SK-N-SH treated with all-trans-retinoic acid at 6 μM for 48 hours (cell line): ENCODE results near the gene PSPN.

ENCODE experiments used
- ATAC-seq: fragments of 200-7000 bp; cut with Tn5 transposase; 3 replicates; pipeline ENCODE4 v1.9.1; 2020; ENCODE audit warnings: mild to moderate bottlenecking, moderate library complexity
- ARNTL ChIP-seq: fragments of 450-650 bp; formaldehyde crosslinking; IDR thresholded peaks from 2 replicates; pipeline ENCODE4 v1.5.0; 2020; ENCODE audit warnings: low read depth, mild to moderate bottlenecking, moderate library complexity, borderline replicate concordance
- BACH2 ChIP-seq: fragments of 250-450 bp; sonication (Bioruptor Pico); IDR thresholded peaks from 2 replicates; pipeline ENCODE4 v1.9.0; 2021; ENCODE audit warnings: mild to moderate bottlenecking, borderline replicate concordance
- CSDC2 ChIP-seq: fragments of 250-450 bp; sonication (Bioruptor Pico); IDR thresholded peaks from 2 replicates; pipeline ENCODE4 v1.5.0; 2020; ENCODE audit warnings: mild to moderate bottlenecking, moderate library complexity
- ESRRG ChIP-seq: fragments of 250-450 bp; sonication (Bioruptor Pico); IDR thresholded peaks from 2 replicates; pipeline ENCODE4 v1.6.1; 2021; ENCODE audit warnings: mild to moderate bottlenecking
- GLIS3 ChIP-seq: fragments of 250-450 bp; sonication (Bioruptor Pico); IDR thresholded peaks from 2 replicates; pipeline ENCODE4 v1.5.0; 2020; ENCODE audit warnings: mild to moderate bottlenecking, moderate library complexity
- ISL1 ChIP-seq: fragments of 250-450 bp; sonication (Bioruptor Pico); IDR thresholded peaks from 2 replicates; pipeline ENCODE4 v2.1.2; 2022; ENCODE audit warnings: mild to moderate bottlenecking, moderate library complexity
- OSR1 ChIP-seq: fragments of 250-450 bp; sonication (Bioruptor Pico); IDR thresholded peaks from 2 replicates; pipeline ENCODE4 v1.8.0; 2022; ENCODE audit warnings: moderate library complexity, mild to moderate bottlenecking, inconsistent platforms
- PPARA ChIP-seq: fragments of 250-450 bp; sonication (Bioruptor Pico); IDR thresholded peaks from 2 replicates; pipeline ENCODE4 v1.5.0; 2020; ENCODE audit warnings: mild to moderate bottlenecking, borderline replicate concordance
- RARB ChIP-seq: fragments of 250-450 bp; sonication (Bioruptor Pico); IDR thresholded peaks from 2 replicates; pipeline ENCODE4 v1.8.0; 2021; ENCODE audit warnings: mild to moderate bottlenecking, moderate library complexity
- SNAI2 ChIP-seq: fragments of 250-450 bp; sonication (Bioruptor Pico); IDR thresholded peaks from 2 replicates; pipeline ENCODE4 v1.5.0; 2020; ENCODE audit warnings: mild to moderate bottlenecking, moderate library complexity
- TOX ChIP-seq: fragments of 250-450 bp; sonication (Bioruptor Pico); IDR thresholded peaks from 2 replicates; pipeline ENCODE4 v1.8.0; 2021; ENCODE audit warnings: mild to moderate bottlenecking, moderate library complexity, borderline replicate concordance
- ZC3H10 ChIP-seq: fragments of 250-450 bp; sonication (Bioruptor Pico); IDR thresholded peaks from 2 replicates; pipeline ENCODE4 v1.5.1; 2021; ENCODE audit warnings: mild to moderate bottlenecking, moderate library complexity
- ZFP3 ChIP-seq: fragments of 250-450 bp; sonication (Bioruptor Pico); IDR thresholded peaks from 2 replicates; pipeline ENCODE4 v1.5.0; 2020; ENCODE audit warnings: mild to moderate bottlenecking, moderate library complexity
- ZNF565 ChIP-seq: fragments of 450-650 bp; formaldehyde crosslinking; conservative IDR thresholded peaks from 2 replicates; pipeline ENCODE4 v1.5.0; 2020; ENCODE audit warnings: low read depth, mild to moderate bottlenecking, moderate library complexity
- ZNF8 ChIP-seq: fragments of 450-650 bp; formaldehyde crosslinking; IDR thresholded peaks from 2 replicates; pipeline ENCODE4 v1.5.0; 2020; ENCODE audit warnings: mild to moderate bottlenecking, moderate library complexity
- TF ChIP-seq, protein P1 (sequence below): fragments of 250-450 bp; sonication (Bioruptor Pico); IDR thresholded peaks from 2 replicates; pipeline ENCODE4 v1.8.0; 2021; ENCODE audit warnings: low read depth, mild to moderate bottlenecking, moderate library complexity, borderline replicate concordance
- TF ChIP-seq, protein P2 (sequence below): fragments of 250-450 bp; sonication (Bioruptor Pico); IDR thresholded peaks from 2 replicates; pipeline ENCODE4 v1.5.0; 2020; ENCODE audit warnings: mild to moderate bottlenecking, moderate library complexity
- TF ChIP-seq, protein P3 (sequence below): fragments of 250-450 bp; sonication (Bioruptor Pico); IDR thresholded peaks from 2 replicates; pipeline ENCODE4 v1.5.1; 2021; ENCODE audit warnings: mild to moderate bottlenecking, moderate library complexity
- TF ChIP-seq, protein P4 (sequence below): fragments of 250-450 bp; sonication (Bioruptor Pico); IDR thresholded peaks from 2 replicates; pipeline ENCODE4 v1.8.0; 2020; ENCODE audit warnings: mild to moderate bottlenecking, moderate library complexity, borderline replicate concordance

The PSPN gene

DNA sequence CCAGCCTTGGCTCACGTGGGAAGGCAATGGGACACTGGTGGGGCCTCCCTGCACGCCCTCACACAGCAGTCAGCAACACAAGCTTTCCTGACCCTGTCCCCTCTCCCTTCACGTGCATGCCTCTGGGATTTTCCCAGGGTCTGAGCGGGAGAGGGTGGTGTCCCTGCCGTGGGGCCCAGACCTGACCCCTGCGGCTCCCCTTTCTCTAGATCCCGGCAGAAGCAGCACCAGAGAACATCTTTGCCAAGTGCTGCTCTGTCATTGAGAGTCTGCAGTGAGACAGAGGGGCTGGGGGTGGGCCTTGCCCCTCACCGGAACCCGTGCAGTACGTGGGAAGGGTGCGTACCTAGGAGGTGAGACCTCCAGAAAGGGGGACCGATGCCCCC is 36.3 kb upstream of the PSPN start (continued):
- TF ChIP-seq, protein P1, sequence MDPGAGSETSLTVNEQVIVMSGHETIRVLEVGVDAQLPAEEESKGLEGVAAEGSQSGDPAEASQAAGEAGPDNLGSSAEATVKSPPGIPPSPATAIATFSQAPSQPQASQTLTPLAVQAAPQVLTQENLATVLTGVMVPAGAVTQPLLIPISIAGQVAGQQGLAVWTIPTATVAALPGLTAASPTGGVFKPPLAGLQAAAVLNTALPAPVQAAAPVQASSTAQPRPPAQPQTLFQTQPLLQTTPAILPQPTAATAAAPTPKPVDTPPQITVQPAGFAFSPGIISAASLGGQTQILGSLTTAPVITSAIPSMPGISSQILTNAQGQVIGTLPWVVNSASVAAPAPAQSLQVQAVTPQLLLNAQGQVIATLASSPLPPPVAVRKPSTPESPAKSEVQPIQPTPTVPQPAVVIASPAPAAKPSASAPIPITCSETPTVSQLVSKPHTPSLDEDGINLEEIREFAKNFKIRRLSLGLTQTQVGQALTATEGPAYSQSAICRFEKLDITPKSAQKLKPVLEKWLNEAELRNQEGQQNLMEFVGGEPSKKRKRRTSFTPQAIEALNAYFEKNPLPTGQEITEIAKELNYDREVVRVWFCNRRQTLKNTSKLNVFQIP (CRISPR knock-in tag) = no peak

DNA sequence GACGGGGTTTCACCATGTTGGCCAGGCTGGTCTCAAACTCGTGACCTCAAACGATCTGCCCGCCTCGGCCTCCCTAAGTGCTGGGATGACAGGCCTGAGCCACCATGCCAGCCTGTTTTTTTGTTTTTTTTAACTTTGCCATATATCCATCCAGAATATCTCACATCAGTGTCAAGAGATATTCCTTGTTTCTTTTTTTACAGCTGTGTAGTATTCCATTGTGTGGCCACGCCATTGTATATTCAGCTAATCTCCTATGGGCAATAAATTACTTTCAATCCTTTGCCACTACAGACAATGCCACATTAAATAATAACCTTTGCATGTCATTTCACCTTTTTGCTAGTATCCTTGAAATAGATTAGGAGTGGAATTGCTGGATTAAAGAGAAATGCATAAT is 33.6 kb upstream of the PSPN start:
- TF ChIP-seq ESRRG (CRISPR knock-in tag) (no peak), BACH2 (no peak), OSR1 (CRISPR knock-in tag) (no peak), PPARA (CRISPR knock-in tag) (no peak), SNAI2 (no peak), ZNF565 (CRISPR knock-in tag) (no peak), ISL1 (CRISPR knock-in tag) (no peak), ZNF8 (CRISPR knock-in tag) (no peak), ARNTL (CRISPR knock-in tag) (no peak), RARB (CRISPR knock-in tag) (no peak), CSDC2 (CRISPR knock-in tag) (no peak), TOX (CRISPR knock-in tag) (no peak)
- TF ChIP-seq, protein P2, sequence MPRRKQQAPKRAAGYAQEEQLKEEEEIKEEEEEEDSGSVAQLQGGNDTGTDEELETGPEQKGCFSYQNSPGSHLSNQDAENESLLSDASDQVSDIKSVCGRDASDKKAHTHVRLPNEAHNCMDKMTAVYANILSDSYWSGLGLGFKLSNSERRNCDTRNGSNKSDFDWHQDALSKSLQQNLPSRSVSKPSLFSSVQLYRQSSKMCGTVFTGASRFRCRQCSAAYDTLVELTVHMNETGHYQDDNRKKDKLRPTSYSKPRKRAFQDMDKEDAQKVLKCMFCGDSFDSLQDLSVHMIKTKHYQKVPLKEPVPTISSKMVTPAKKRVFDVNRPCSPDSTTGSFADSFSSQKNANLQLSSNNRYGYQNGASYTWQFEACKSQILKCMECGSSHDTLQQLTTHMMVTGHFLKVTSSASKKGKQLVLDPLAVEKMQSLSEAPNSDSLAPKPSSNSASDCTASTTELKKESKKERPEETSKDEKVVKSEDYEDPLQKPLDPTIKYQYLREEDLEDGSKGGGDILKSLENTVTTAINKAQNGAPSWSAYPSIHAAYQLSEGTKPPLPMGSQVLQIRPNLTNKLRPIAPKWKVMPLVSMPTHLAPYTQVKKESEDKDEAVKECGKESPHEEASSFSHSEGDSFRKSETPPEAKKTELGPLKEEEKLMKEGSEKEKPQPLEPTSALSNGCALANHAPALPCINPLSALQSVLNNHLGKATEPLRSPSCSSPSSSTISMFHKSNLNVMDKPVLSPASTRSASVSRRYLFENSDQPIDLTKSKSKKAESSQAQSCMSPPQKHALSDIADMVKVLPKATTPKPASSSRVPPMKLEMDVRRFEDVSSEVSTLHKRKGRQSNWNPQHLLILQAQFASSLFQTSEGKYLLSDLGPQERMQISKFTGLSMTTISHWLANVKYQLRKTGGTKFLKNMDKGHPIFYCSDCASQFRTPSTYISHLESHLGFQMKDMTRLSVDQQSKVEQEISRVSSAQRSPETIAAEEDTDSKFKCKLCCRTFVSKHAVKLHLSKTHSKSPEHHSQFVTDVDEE (CRISPR knock-in tag) = no peak
- TF ChIP-seq, protein P3, sequence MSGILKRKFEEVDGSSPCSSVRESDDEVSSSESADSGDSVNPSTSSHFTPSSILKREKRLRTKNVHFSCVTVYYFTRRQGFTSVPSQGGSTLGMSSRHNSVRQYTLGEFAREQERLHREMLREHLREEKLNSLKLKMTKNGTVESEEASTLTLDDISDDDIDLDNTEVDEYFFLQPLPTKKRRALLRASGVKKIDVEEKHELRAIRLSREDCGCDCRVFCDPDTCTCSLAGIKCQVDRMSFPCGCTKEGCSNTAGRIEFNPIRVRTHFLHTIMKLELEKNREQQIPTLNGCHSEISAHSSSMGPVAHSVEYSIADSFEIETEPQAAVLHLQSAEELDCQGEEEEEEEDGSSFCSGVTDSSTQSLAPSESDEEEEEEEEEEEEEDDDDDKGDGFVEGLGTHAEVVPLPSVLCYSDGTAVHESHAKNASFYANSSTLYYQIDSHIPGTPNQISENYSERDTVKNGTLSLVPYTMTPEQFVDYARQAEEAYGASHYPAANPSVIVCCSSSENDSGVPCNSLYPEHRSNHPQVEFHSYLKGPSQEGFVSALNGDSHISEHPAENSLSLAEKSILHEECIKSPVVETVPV (CRISPR knock-in tag) = no peak
- no peak for ATAC-seq

DNA sequence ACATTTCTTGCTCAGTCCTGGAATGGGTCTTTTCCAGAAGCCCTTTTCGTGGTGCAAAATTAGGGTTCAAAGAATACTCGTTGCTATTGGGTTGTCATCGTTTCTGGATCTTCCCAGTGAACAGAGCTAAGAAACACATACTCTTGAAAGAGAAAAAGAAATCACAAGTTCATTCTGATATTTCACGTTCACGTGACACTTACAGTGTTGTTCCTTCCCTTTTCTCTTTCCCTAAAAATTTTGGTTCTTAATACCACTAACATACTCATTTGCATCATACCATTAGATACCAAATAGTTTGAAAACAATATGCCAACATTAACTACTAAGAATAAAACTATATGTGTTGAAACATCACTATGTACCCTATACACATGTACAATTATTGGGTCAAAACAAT is 30.7 kb upstream of the PSPN start:
- no peak for ATAC-seq
- TF ChIP-seq PPARA (CRISPR knock-in tag) (no peak), TOX (CRISPR knock-in tag) (no peak), ZC3H10 (no peak), BACH2 (no peak), GLIS3 (CRISPR knock-in tag) (no peak), ZFP3 (CRISPR knock-in tag) (no peak), ZNF565 (CRISPR knock-in tag) (no peak), RARB (CRISPR knock-in tag) (no peak), ISL1 (CRISPR knock-in tag) (no peak)
- TF ChIP-seq, protein P2 (CRISPR knock-in tag) = no peak
- TF ChIP-seq, protein P4, sequence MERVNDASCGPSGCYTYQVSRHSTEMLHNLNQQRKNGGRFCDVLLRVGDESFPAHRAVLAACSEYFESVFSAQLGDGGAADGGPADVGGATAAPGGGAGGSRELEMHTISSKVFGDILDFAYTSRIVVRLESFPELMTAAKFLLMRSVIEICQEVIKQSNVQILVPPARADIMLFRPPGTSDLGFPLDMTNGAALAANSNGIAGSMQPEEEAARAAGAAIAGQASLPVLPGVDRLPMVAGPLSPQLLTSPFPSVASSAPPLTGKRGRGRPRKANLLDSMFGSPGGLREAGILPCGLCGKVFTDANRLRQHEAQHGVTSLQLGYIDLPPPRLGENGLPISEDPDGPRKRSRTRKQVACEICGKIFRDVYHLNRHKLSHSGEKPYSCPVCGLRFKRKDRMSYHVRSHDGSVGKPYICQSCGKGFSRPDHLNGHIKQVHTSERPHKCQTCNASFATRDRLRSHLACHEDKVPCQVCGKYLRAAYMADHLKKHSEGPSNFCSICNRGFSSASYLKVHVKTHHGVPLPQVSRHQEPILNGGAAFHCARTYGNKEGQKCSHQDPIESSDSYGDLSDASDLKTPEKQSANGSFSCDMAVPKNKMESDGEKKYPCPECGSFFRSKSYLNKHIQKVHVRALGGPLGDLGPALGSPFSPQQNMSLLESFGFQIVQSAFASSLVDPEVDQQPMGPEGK (CRISPR knock-in tag) = no peak
